ENCODE measurements around the gene SNCG.

Gene SNCG

DNA sequence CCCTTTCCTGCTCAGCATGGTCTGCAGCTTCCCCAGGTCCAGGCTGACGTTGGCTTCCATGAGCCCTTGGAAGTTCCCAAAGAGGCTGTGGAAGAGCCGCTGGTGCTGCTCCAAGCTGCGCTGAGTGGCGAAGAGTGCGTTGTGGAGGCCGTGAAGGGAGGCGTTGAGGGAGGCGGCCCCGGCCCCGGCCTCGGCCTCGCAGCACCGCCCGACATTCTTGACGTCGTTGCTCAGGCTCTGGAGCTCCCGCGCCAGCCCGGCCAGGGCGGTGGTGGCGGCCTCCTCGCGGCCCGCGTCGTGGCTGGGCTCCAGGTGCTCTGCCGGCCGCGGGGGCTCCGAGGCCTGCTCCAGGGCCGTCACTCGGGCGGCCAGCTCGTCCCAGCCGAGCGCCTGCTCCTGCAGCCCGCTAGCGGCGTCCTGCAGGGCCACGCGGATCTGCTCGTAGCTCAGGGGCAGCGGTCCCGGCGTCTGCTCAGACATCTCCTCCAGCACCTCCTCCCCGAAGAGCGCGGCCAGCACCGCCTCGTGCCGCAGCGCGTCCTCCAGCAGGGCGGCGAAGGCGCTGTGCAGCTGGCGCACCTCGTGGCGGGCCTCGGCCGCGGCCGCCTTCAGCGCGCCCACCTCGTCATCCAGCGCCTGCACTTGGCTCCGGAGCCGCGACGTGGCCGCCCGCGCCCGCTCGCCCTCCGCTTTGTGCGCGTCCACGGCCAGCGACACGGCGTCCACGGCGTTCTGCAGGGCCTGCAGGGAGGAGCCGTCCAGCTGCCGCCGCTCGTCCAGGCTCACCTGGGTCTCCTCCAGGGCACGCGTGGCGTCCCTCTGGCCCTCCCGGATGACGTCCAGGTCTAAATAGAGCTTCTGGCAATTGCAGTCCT, 15.7 kb upstream of the SNCG start:
- TF ChIP-seq CTCF (IDR thresholded peaks at IDR 0.05; ENCODE audit: low read depth, low read length): no peak
- no peak for DNase-seq (ENCODE audit: extremely low read depth, low read depth)

DNA sequence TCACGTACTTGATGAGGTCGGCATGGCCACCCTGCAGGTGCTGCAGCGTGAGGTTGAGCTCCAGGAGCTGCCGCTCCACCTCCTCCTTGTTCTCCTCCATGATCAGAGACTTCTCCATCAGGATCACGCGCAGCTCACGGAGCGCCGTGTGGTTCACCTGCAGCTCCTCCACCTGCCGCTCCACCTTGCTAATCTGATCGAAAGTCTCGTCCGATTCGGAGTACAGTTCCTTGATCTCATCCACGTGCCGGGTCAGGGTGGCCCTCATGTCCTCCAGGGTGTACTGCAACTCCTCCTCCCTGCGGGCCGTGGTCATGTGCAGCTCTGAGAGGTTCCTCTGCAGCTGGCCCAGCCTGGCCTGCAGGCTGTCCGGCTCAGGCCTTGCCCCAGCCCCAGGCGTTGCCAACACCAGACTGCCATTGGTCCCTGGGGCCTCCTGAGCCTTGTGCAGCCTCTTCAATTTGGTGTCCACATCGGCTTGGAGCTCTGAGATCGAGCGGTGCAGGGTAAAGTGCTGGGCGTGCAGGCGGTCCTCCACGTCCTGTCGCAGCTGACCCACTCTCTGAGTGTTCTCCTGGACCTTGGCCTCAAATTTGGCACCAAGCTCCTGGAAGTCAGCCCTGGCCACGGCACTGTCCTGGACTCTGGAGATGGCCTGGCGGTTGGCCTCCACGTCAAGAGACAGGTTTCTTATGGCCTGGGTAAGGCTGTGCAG, 14.9 kb upstream of the SNCG start:
- no peak for DNase-seq (ENCODE audit: extremely low read depth, low read depth)
- no peak for TF ChIP-seq CTCF (IDR thresholded peaks at IDR 0.05; ENCODE audit: low read depth, low read length)

- no peak for DNase-seq (ENCODE audit: extremely low read depth, low read depth)
- TF ChIP-seq CTCF (IDR thresholded peaks at IDR 0.05; ENCODE audit: low read depth, low read length): no peak
Measured at GRCh38 chr10:86944031-86944419, 14.4 kb upstream of the SNCG start.

DNA sequence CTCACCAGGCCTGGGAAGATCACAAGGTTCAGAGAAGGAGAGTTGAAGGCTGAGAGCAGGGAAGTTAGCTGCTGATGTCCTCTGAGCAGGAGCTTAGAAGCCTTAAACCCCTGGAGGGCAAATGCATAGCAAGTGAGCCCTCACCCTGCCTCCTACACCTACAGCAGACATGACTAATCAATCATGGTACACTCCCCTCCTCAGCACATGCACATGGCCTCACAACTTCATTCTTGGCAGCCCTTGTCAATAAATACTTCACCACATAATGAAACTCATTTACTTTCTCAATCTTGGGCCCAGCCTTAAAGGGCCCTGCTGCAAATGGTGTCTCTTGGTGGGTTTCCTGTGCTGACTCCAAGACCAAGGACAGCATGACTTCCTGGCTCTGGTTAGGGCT, 13.9 kb upstream of the SNCG start:
- no peak for DNase-seq (ENCODE audit: extremely low read depth, low read depth)
- TF ChIP-seq CTCF (IDR thresholded peaks at IDR 0.05; ENCODE audit: low read depth, low read length): no peak

DNA sequence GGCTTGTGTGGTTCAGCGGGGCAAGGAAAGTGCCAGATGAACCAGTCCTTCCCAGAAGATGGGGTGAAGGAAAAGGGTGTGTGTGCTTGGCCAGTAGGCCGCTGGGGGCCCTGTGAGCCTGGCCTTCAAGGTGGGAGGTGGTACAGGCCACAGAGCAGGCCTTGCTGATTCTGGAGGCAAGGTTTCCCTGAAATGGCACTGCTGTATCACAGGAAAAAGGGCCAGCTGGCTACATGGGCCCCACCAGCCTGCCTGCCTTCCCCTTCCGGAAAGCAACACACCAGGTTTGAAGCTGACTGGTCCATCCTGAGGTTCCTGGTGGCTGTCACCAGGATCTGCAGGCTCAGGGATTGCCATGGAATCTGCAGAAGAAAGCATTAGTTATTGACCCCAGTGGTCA, 13.5 kb upstream of the SNCG start:
- no peak for TF ChIP-seq CTCF (IDR thresholded peaks at IDR 0.05; ENCODE audit: low read depth, low read length)
- DNase-seq (ENCODE audit: extremely low read depth, low read depth): no peak

GRCh38 chr10:86945361-86946212, 12.8 kb upstream of the SNCG start:
- peak; percentile 58 for TF ChIP-seq CTCF (IDR thresholded peaks at IDR 0.05; ENCODE audit: low read depth, low read length)
- DNase-seq (ENCODE audit: extremely low read depth, low read depth): no peak
